HG02973 (cell line): ENCODE results near the gene XRCC5.
"Not testable (repeated sequence)": the region's sequence is repeated elsewhere in the genome, so short reads cannot be mapped to it uniquely, and the experiment has no call there.

Experiments
- ATAC-seq: cut with Tn5 transposase; IDR thresholded peaks from one replicate; pipeline ENCODE4 v1.9.1; 2021; ENCODE audit warnings: moderate library complexity; ENCODE audit not compliant: unreplicated experiment

Gene XRCC5

GRCh38 chr2:216108967-216109921 is at the start of gene XRCC5:
Gene XRCC5, plus strand, starts transcription at chr2:216109348. Its CDS starts 89 bp downstream, at chr2:216109437.
- peak; percentile 45 for ATAC-seq

- ATAC-seq: no peak
Measured at GRCh38 chr2:216064014-216064630, 45.0 kb upstream of the XRCC5 start.

GRCh38 chr2:216064665-216065064 is 44.5 kb upstream of the XRCC5 start:
- no peak for ATAC-seq

- ATAC-seq: no peak
Measured at GRCh38 chr2:216066230-216066629, 42.9 kb upstream of the XRCC5 start.

- ATAC-seq: no peak
Measured at GRCh38 chr2:216069028-216069427, 40.1 kb upstream of the XRCC5 start.

GRCh38 chr2:216070195-216070594 is 39.0 kb upstream of the XRCC5 start:
- no peak for ATAC-seq

- no peak for ATAC-seq
Measured at GRCh38 chr2:216071111-216071851, 37.9 kb upstream of the XRCC5 start.

GRCh38 chr2:216072473-216072872 is 36.7 kb upstream of the XRCC5 start:
- ATAC-seq: no peak

- ATAC-seq: no peak
Measured at GRCh38 chr2:216073773-216074172, 35.4 kb upstream of the XRCC5 start.

- no peak for ATAC-seq
Measured at GRCh38 chr2:216074380-216074779, 34.8 kb upstream of the XRCC5 start.

GRCh38 chr2:216074794-216075193 is 34.4 kb upstream of the XRCC5 start:
- no peak for ATAC-seq

- no peak for ATAC-seq
Measured at GRCh38 chr2:216075510-216076485, 33.4 kb upstream of the XRCC5 start.

GRCh38 chr2:216078776-216079175 is 30.4 kb upstream of the XRCC5 start:
- ATAC-seq: no peak

GRCh38 chr2:216080048-216080447 is 29.1 kb upstream of the XRCC5 start:
- not testable (repeated sequence) for ATAC-seq

- ATAC-seq: no peak
Measured at GRCh38 chr2:216081012-216081411, 28.1 kb upstream of the XRCC5 start.

- peak; percentile 92 for ATAC-seq
Measured at GRCh38 chr2:216081487-216082116, 27.5 kb upstream of the XRCC5 start, which contains the start of the genes PECR and TMEM169. Gene PECR, minus strand, starts transcription at chr2:216081809. Its CDS starts 68 bp downstream, at chr2:216081741. Gene TMEM169, plus strand, starts transcription at chr2:216081919. Its CDS starts 14,045 bp downstream, at chr2:216095964.

- peak; percentile 9 for ATAC-seq
Measured at GRCh38 chr2:216082117-216082711, 26.9 kb upstream of the XRCC5 start.

GRCh38 chr2:216082805-216083204 is 26.3 kb upstream of the XRCC5 start:
- no peak for ATAC-seq
